Activated B cell treated with CpG ODN at 0.5 μM for 24 hours (primary cell): Measurements from ENCODE around the gene GLYR1. TPM values are rescaled to one million over a fixed set of nuclear protein-coding genes. Genes with fewer than 3 reads are reported as not detected.

ENCODE experiments used
- ATAC-seq: fragments of 200-7000 bp; cut with Tn5 transposase; one replicate; pipeline ENCODE4 v1.10.0; 2021; ENCODE audit warnings: low read depth, mild to moderate bottlenecking, moderate library complexity
- CTCF ChIA-PET: fragments of 350-600 bp; sonication (Branson Sonifier 250); formaldehyde crosslinking; loops from one replicate; lab custom pipeline; 2021; ENCODE audit warnings: antibody characterized with exemption; lab: Charles Lee
- POLR2A ChIA-PET: fragments of 350-600 bp; sonication (Branson Sonifier 250); formaldehyde crosslinking; loops from one replicate; lab custom pipeline; 2021; ENCODE audit warnings: antibody characterized with exemption; lab: Charles Lee
- DNase-seq: peaks from one replicate; pipeline ENCODE4 v3.0.0; 2022
- H3K27ac Mint-ChIP-seq: one replicate; pipeline ENCODE4 v1.8.0; 2020; ENCODE audit warnings: mixed read lengths
- H3K27me3 Mint-ChIP-seq: one replicate; pipeline ENCODE4 v1.8.0; 2021; ENCODE audit warnings: mixed read lengths
- H3K36me3 Mint-ChIP-seq: one replicate; pipeline ENCODE4 v1.8.0; 2021; ENCODE audit warnings: low read depth, mixed read lengths
- H3K4me1 Mint-ChIP-seq: one replicate; pipeline ENCODE4 v1.8.0; 2021; ENCODE audit warnings: mixed read lengths
- H3K4me3 Mint-ChIP-seq: one replicate; pipeline ENCODE4 v1.8.0; 2020; ENCODE audit warnings: mild to moderate bottlenecking, mixed read lengths
- H3K9me3 Mint-ChIP-seq: one replicate; pipeline ENCODE4 v1.8.0; 2020; ENCODE audit warnings: mixed read lengths
- intact Hi-C: fragments of 100-400 bp; cut with micrococcal nuclease; formaldehyde crosslinking; loops from one replicate; pipeline ENCODE4 v1.15.1; 2024
- total RNA-seq: library from RNA; stranded (reverse); gene quantifications from 2 replicates; pipeline ENCODE4 v1.2.3, GENCODE V29; 2022
- TF ChIP-seq, protein P1 (sequence below): fragments of 200-600 bp; IDR thresholded peaks from one replicate; pipeline ENCODE4 v1.8.0; 2022; ENCODE audit warnings: antibody characterized with exemption, mild to moderate bottlenecking

The GLYR1 gene
- total RNA-seq, 1 donor from 2014 or later: 156 TPM

DNA sequence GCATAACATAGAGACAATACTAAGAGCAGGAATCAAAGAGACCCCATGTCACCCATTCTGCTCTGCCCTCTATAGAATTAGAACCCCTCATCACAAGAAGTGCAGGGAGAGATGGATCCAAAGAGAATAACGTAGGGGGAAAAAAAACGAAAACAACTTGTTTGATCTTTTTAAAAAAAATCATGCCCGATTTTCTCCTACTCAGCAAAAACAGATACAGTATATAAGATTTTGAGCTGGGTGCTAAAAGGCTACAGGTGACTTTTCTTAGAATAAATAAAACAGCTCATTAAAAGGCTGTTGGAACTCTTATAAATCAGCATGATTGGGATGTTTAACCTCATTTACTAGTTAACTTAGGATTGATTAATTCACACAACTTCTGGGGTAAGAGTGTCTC, 17.6 kb upstream of the GLYR1 start:
- intact Hi-C loops: no loop called here
- Mint-ChIP-seq H3K4me3 (no peak overlapping the region), H3K4me1 (peaks cover 3% of the 10 kb centered on the region), H3K27ac (no peak overlapping the region), H3K27me3 (no peaks in the 10 kb centered on the region), H3K9me3 (no peaks in the 10 kb centered on the region), H3K36me3 (peaks cover 77% of the 10 kb centered on the region)
- POLR2A ChIA-PET: no interaction called here
- DNase-seq (no peak), ATAC-seq (no peak)
- TF ChIP-seq, protein P1, sequence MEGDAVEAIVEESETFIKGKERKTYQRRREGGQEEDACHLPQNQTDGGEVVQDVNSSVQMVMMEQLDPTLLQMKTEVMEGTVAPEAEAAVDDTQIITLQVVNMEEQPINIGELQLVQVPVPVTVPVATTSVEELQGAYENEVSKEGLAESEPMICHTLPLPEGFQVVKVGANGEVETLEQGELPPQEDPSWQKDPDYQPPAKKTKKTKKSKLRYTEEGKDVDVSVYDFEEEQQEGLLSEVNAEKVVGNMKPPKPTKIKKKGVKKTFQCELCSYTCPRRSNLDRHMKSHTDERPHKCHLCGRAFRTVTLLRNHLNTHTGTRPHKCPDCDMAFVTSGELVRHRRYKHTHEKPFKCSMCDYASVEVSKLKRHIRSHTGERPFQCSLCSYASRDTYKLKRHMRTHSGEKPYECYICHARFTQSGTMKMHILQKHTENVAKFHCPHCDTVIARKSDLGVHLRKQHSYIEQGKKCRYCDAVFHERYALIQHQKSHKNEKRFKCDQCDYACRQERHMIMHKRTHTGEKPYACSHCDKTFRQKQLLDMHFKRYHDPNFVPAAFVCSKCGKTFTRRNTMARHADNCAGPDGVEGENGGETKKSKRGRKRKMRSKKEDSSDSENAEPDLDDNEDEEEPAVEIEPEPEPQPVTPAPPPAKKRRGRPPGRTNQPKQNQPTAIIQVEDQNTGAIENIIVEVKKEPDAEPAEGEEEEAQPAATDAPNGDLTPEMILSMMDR: no peak
- CTCF ChIA-PET: no interaction called here

DNA sequence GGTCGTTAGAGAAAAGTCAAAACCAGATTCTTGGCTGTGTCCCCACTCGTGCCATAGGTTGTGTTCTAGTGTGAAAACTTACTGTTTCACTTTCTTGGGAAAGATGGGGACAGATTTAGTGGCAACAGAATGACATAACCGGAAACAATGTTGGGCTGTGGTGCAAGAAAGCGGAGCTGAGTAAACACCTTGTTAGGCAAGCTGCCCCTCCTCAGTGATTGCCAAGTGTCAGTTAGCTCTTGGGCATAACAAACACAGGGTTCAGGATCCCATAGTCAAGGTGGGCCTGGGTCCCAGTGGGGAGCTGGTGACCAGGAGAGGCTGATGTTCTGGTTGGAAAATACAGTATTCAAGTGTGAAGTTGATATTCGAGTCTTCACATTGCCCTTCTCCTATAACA, 15.6 kb upstream of the GLYR1 start:
- no peak overlapping the region for H3K27ac Mint-ChIP-seq
- TF ChIP-seq, protein P1: no peak
- no peak for DNase-seq
- H3K27me3 Mint-ChIP-seq: no peaks in the 10 kb centered on the region
- CTCF ChIA-PET: no interaction called here
- ATAC-seq: no peak
- no peak overlapping the region for H3K4me3 Mint-ChIP-seq
- peaks cover 3% of the 10 kb centered on the region for H3K4me1 Mint-ChIP-seq
- POLR2A ChIA-PET: no interaction called here
- intact Hi-C loops: no loop called here
- H3K36me3 Mint-ChIP-seq: peaks cover 78% of the 10 kb centered on the region
- no peaks in the 10 kb centered on the region for H3K9me3 Mint-ChIP-seq

DNA sequence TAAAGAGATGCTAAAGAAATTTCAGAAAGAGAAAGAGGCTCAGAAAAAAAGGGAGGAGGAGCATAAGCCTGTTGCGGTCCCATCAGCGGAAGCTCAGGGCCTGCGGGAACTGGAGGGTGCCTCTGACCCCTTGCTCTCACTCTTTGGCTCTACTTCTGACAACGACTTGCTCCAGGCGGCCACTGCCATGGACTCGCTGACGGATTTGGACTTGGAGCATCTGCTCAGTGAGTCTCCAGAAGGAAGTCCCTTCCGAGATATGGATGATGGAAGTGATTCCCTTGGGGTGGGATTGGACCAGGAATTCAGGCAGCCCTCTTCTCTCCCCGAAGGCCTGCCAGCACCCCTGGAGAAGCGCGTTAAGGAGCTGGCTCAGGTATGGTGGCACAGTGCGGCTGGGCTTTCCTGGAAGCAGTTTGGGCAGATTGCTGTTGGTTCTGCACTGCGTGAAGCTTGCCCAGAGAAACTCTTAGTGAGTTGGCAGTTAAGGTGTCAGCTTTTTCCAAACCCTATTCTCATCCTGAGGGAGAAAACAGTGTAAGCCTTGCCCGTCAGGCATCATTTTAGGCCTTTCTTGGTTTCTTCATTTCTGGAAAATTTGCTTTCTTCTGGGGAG, 13.7 kb upstream of the GLYR1 start:
- Mint-ChIP-seq H3K9me3 (no peaks in the 10 kb centered on the region), H3K27ac (no peak overlapping the region), H3K4me3 (no peak overlapping the region), H3K27me3 (no peaks in the 10 kb centered on the region), H3K4me1 (peaks cover 3% of the 10 kb centered on the region), H3K36me3 (peaks cover 77% of the 10 kb centered on the region)
- ChIA-PET CTCF (no interaction called here), POLR2A (no interaction called here)
- no peak for DNase-seq
- TF ChIP-seq, protein P1: no peak
- intact Hi-C loops: no loop called here
- no peak for ATAC-seq

DNA sequence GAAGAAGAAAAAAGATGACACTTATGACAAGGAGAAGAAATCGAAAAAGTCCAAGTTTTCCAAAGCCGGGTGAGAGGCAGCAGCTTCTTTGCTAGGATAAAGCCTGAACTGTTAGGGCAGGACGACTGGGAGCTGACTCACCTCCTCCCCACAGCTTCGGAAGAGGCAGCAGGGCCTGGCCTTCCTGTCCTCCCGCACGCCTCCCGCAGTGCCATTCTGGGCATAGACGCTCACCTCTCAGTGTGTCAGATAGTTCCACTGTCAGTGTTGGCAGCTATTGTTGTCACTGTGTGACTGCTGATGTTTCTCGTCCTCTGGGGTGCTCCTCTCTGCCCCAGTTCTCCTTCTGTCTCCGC, 12.8 kb upstream of the GLYR1 start:
- no peaks in the 10 kb centered on the region for H3K9me3 Mint-ChIP-seq
- intact Hi-C loops: no loop called here
- H3K36me3 Mint-ChIP-seq: peaks cover 84% of the 10 kb centered on the region
- H3K4me3 Mint-ChIP-seq: no peak overlapping the region
- ChIA-PET POLR2A (no interaction called here), CTCF (no interaction called here)
- H3K27me3 Mint-ChIP-seq: no peaks in the 10 kb centered on the region
- no peak for DNase-seq
- H3K4me1 Mint-ChIP-seq: peaks cover 3% of the 10 kb centered on the region
- TF ChIP-seq, protein P1: no peak
- ATAC-seq: no peak
- H3K27ac Mint-ChIP-seq: no peak overlapping the region

DNA sequence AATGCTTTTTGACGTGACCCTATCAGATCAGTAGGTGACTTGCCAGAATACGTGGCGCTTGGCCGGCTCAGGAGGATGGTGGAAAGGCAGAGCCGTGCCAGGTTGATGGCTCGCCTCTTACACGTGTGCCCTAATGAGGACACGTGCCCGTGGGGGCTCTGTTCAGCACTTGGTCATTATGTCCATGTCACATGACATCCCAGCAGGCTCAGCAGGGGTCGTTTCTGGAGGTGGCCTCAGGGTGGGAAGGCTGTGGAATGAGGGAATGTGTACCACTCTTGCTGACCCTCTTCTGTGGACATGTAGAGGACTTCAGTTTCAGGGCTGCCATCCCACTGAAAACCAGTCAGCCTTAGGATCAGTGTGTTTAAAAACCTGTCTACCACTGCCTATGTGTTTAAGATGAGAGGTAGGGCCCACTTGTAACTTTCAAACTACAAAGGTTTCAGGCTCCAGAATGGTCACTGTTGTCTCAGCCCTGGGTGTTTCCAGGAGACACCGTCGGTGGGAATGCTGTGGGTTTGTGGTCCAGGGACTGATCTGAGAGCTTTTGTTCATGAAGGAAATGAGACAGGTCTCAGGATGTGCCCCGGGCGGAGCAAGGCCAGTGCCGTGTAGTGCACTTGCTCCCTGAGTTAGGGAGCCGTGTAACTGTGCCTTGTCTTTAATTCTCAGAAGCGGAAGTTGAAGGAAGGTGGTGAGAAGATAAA, 12.3 kb upstream of the GLYR1 start:
- Mint-ChIP-seq H3K27ac (no peak overlapping the region), H3K9me3 (no peaks in the 10 kb centered on the region), H3K36me3 (peaks cover 85% of the 10 kb centered on the region), H3K4me1 (peaks cover 3% of the 10 kb centered on the region), H3K27me3 (no peaks in the 10 kb centered on the region), H3K4me3 (no peak overlapping the region)
- intact Hi-C loops: no loop called here
- ATAC-seq (no peak), DNase-seq (no peak)
- ChIA-PET CTCF (no interaction called here), POLR2A (no interaction called here)
- TF ChIP-seq, protein P1: no peak
